SK-N-SH (cell line): ENCODE measurements around the gene AGBL3.

Experiments
- CTCF ChIP-seq: fragments of 200-600 bp; sonication (generic); IDR thresholded peaks from 2 replicates; pipeline ENCODE4 v1.6.1; 2017; ENCODE audit warnings: antibody characterized with exemption, mild to moderate bottlenecking, moderate library complexity
- EP300 ChIP-seq, 2 experiments: IDR thresholded peaks; 2 replicates each; pipeline versions ENCODE4 v1.4.0 to v1.6.1; 2012; ENCODE audit warnings: borderline replicate concordance in 1 of 2, low read depth in 1 of 2, low read length in 1 of 2
- SMC3 ChIP-seq: IDR thresholded peaks from 2 replicates; pipeline ENCODE4 v1.6.1; 2012; ENCODE audit warnings: low read depth, low read length, improper control_type of control experiment

- TF ChIP-seq CTCF (no peak), SMC3 (no peak), EP300 (IDR thresholded peaks at IDR 0.05; ENCODE audit: borderline replicate concordance in 1 of 2, low read depth in 1 of 2, low read length in 1 of 2) (no peak)
Measured at GRCh38 chr7:135175931-135176330, 189.6 kb downstream of the AGBL3 start.
